Esophagus muscularis mucosa (tissue), 4 donors: ENCODE results near the gene BLID. TPM values are rescaled to one million over a fixed set of nuclear protein-coding genes. Genes with fewer than 3 reads are reported as not detected.

Source experiments
- DNase-seq: peaks from one replicate; pipeline ENCODE4 v3.0.0-alpha.2; 2017; ENCODE audit errors: extremely low spot score
- H3K27ac ChIP-seq, 4 donors: fragments of 200-600 bp; sonication (generic); replicated peaks in 1 of 4; 1 replicate in 3 of 4; 2 replicates in 1 of 4; pipeline ENCODE4 v1.5.1; 2016 to 2019; ENCODE audit warnings: mild to moderate bottlenecking in 1 of 4
- H3K27me3 ChIP-seq, 4 donors: fragments of 200-600 bp; sonication (generic); one replicate each; pipeline versions ENCODE4 v1.5.1 to v1.6.0; 2016 to 2019
- H3K36me3 ChIP-seq, 4 donors: fragments of 200-600 bp; sonication (generic); one replicate each; pipeline ENCODE4 v1.5.1; 2016 to 2019
- H3K4me1 ChIP-seq, 4 donors: fragments of 200-600 bp; sonication (generic); one replicate each; pipeline ENCODE4 v1.5.1; 2016 to 2019
- H3K4me3 ChIP-seq, 4 donors: fragments of 200-600 bp; sonication (generic); 1 replicate in 2 of 4; 2 replicates in 2 of 4; pipeline ENCODE4 v1.5.1; 2016 to 2019; ENCODE audit warnings: mild to moderate bottlenecking in 4 of 4, moderate library complexity in 1 of 4
- H3K9me3 ChIP-seq, 4 donors: fragments of 200-600 bp; sonication (generic); 1 replicate in 3 of 4; 2 replicates in 1 of 4; pipeline ENCODE4 v1.5.1; 2016 to 2019
- EP300 ChIP-seq: sonication (generic); formaldehyde crosslinking; IDR thresholded peaks from one replicate; pipeline ENCODE4 v1.6.1; 2017; ENCODE audit warnings: antibody characterized with exemption
- POLR2A ChIP-seq: fragments of 450-650 bp; IDR thresholded peaks from one replicate; pipeline ENCODE4 v1.6.1; 2017; ENCODE audit warnings: antibody characterized with exemption, moderate library complexity, mild to moderate bottlenecking, low read depth
- POLR2AphosphoS5 ChIP-seq, 2 donors: sonication (generic); formaldehyde crosslinking; IDR thresholded peaks; one replicate each; pipeline ENCODE4 v1.6.1; 2017; ENCODE audit warnings: antibody characterized with exemption in 2 of 2
- WGBS: methylation state at CpG from one replicate; pipeline ENCODE4 v1.1.5; 2018; 5-methylcytosine and 5-hydroxymethylcytosine counted together
- intact Hi-C: fragments of 100-400 bp; cut with DNase I; formaldehyde crosslinking; loops from one replicate; pipeline ENCODE4 v1.15.1; 2023
- total RNA-seq, 4 donors: library from RNA; depleted of rRNA; stranded (reverse); fragments of >200 nt; gene quantifications; one replicate each; pipeline versions ENCODE4 v1.1.0 to v1.2.1, GENCODE V29; 2016
- TF ChIP-seq, protein P1 (sequence below), 3 experiments: fragments of 200-600 bp in 2 of 3; fragments of 450-650 bp in 1 of 3; sonication (generic) in 2 of 3; IDR thresholded peaks; one replicate each; pipeline ENCODE4 v1.5.1; 2017 to 2019; ENCODE audit warnings: antibody characterized with exemption in 3 of 3, mild to moderate bottlenecking in 2 of 3, moderate library complexity in 1 of 3

Gene BLID
- total RNA-seq, 4 donors from 2014 or later: 0.99 to 3.3 (median 1.3) TPM; not detected in 1

DNA sequence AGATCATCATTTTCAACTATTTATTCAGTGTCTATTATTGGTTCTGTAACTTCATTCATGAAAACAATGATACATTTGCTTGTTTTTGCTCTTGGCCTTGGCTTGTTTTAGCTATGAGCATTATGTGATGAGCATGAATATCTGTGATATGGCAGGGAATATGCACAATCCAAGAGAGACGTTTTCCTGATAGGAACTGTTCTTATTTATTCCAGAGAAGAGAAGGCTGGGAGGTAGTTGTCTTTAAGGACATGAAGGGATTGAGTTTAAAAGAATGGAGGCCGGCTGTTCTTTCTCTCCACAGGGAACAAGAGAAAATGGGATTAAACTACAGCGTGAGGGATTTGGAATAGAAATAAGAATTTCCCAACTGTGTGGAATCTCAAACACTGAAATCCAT, 30.3 kb downstream of the BLID start:
- intact Hi-C loops: no loop called here
- no peak for TF ChIP-seq EP300
- TF ChIP-seq, protein P1, sequence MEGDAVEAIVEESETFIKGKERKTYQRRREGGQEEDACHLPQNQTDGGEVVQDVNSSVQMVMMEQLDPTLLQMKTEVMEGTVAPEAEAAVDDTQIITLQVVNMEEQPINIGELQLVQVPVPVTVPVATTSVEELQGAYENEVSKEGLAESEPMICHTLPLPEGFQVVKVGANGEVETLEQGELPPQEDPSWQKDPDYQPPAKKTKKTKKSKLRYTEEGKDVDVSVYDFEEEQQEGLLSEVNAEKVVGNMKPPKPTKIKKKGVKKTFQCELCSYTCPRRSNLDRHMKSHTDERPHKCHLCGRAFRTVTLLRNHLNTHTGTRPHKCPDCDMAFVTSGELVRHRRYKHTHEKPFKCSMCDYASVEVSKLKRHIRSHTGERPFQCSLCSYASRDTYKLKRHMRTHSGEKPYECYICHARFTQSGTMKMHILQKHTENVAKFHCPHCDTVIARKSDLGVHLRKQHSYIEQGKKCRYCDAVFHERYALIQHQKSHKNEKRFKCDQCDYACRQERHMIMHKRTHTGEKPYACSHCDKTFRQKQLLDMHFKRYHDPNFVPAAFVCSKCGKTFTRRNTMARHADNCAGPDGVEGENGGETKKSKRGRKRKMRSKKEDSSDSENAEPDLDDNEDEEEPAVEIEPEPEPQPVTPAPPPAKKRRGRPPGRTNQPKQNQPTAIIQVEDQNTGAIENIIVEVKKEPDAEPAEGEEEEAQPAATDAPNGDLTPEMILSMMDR (IDR thresholded peaks at IDR 0.05): no peak
- WGBS: 61% methylated on average over 3 of the region's 3 CpGs
- DNase-seq: no peak
- H3K4me3 ChIP-seq: no peak overlapping the region
- peaks cover 16 to 45% (median 30%) of the 10 kb centered on the region in 4 donors for H3K4me1 ChIP-seq
- H3K36me3 ChIP-seq: peaks cover 0 to 18% (median 0%) of the 10 kb centered on the region in 4 donors
- no peaks in the 10 kb centered on the region for H3K27me3 ChIP-seq
- H3K27ac ChIP-seq: peak overlapping the region; percentile 27 to 64 (median 42)
- no peaks in the 10 kb centered on the region for H3K9me3 ChIP-seq

- Histone ChIP-seq H3K36me3 (peaks cover 0 to 14% (median 0%) of the 10 kb centered on the region in 4 donors), H3K27me3 (no peaks in the 10 kb centered on the region), H3K9me3 (no peaks in the 10 kb centered on the region), H3K4me1 (peaks cover 16 to 45% (median 30%) of the 10 kb centered on the region in 4 donors), H3K27ac (peak overlapping the region; percentile 27 to 64 (median 42)), H3K4me3 (no peak overlapping the region)
- 9% methylated on average over 1 of the region's 1 CpG for WGBS
- intact Hi-C loops: no loop called here
- TF ChIP-seq POLR2AphosphoS5 (IDR thresholded peaks at IDR 0.05): peak in 1 of 2 donors; percentile 58
- no peak for TF ChIP-seq POLR2A
- TF ChIP-seq, protein P1 (IDR thresholded peaks at IDR 0.05): no peak
- no peak for DNase-seq
Observed at GRCh38 chr11:122085264-122085663, 30.8 kb downstream of the BLID start.

DNA sequence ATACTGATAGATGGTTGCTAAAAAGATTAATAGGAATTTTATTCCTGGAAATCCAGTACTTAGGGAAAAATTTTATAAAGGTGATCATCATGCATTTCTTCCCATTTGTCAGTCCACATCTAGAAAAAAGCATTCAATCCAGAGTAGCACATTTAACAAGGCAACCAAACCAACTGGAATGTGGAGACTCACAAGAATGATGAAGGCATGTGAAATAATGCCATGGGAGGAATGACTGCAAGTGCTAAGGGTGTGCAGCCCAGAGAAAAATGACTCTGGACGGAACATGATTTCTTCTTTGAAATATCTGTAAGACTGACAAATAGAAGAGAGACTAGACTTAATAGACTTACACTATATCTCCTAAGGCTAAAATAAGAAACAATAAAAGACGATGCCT, 33.8 kb downstream of the BLID start:
- no peak overlapping the region for H3K4me3 ChIP-seq
- no peaks in the 10 kb centered on the region for H3K9me3 ChIP-seq
- peak overlapping the region in 1 of 4 donors; percentile 17 for H3K27ac ChIP-seq
- TF ChIP-seq POLR2AphosphoS5 (IDR thresholded peaks at IDR 0.05) (no peak), EP300 (no peak), POLR2A (no peak)
- TF ChIP-seq, protein P1 (IDR thresholded peaks at IDR 0.05): no peak
- H3K36me3 ChIP-seq: no peaks in the 10 kb centered on the region
- H3K4me1 ChIP-seq: peaks cover 6 to 31% (median 16%) of the 10 kb centered on the region in 4 donors
- H3K27me3 ChIP-seq: no peaks in the 10 kb centered on the region
- 84% methylated on average over 2 of the region's 2 CpGs for WGBS
- intact Hi-C loops: no loop called here
- DNase-seq: no peak

GRCh38 chr11:122081073-122081472, 34.9 kb downstream of the BLID start:
- H3K27me3 ChIP-seq: no peaks in the 10 kb centered on the region
- H3K4me3 ChIP-seq: no peak overlapping the region
- intact Hi-C loops: no loop called here
- H3K4me1 ChIP-seq: peaks cover 2 to 35% (median 16%) of the 10 kb centered on the region in 4 donors
- H3K36me3 ChIP-seq: no peaks in the 10 kb centered on the region
- TF ChIP-seq, protein P1 (IDR thresholded peaks at IDR 0.05): no peak
- TF ChIP-seq POLR2A (no peak), POLR2AphosphoS5 (IDR thresholded peaks at IDR 0.05) (no peak), EP300 (no peak)
- no peaks in the 10 kb centered on the region for H3K9me3 ChIP-seq
- H3K27ac ChIP-seq: no peak overlapping the region
- DNase-seq: no peak

DNA sequence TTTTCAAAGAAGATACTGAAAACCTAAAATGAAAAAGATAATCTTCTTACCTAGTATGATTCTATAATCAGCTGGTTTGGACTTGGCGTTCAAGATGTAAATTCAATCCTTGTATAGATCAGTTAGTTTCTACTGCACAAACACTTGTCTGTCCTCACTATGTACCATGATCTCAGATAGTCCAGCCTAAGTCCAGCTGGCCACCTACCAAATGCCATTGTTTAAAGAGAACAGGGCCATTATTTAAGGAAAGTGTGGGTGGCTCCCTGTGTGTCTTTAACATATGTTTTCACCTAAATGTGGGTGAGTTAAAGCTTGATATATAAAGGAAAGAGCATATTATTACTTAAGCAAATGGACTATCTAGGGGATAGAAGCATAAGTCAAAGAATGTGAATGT, 38.6 kb downstream of the BLID start:
- no peaks in the 10 kb centered on the region for H3K36me3 ChIP-seq
- no peak for DNase-seq
- no peak overlapping the region for H3K27ac ChIP-seq
- H3K4me1 ChIP-seq: peaks cover 0 to 15% (median 6%) of the 10 kb centered on the region in 4 donors
- H3K9me3 ChIP-seq: no peaks in the 10 kb centered on the region
- intact Hi-C loops: no loop called here
- no peak overlapping the region for H3K4me3 ChIP-seq
- no peaks in the 10 kb centered on the region for H3K27me3 ChIP-seq
- no peak for TF ChIP-seq POLR2AphosphoS5 (IDR thresholded peaks at IDR 0.05)
- TF ChIP-seq POLR2A: no peak
- TF ChIP-seq EP300: no peak
- TF ChIP-seq, protein P1 (IDR thresholded peaks at IDR 0.05): no peak
- 90% methylated on average over 1 of the region's 1 CpG for WGBS
